Thoracic aorta (tissue), 2 donors: ENCODE measurements around the gene GDF3. TPM values are rescaled to one million over a fixed set of nuclear protein-coding genes. Genes with fewer than 3 reads are reported as not detected.

Experiments used
- ATAC-seq: fragments of 150-250 bp; one replicate; pipeline ENCODE4 v1.8.0; 2017; ENCODE audit warnings: low read depth; ENCODE audit not compliant: insufficient number of reproducible peaks, low FRiP score
- DNase-seq: peaks from one replicate; pipeline ENCODE4 v3.0.0-alpha.2; 2020; ENCODE audit warnings: low spot score
- H3K27ac ChIP-seq, 2 donors: fragments of 200-600 bp; sonication (generic); 1 replicate in 1 of 2; 2 replicates in 1 of 2; pipeline ENCODE4 v1.5.1; 2016; ENCODE audit warnings: mild to moderate bottlenecking in 2 of 2, moderate library complexity in 2 of 2
- H3K27me3 ChIP-seq: fragments of 200-600 bp; sonication (generic); replicated peaks from 2 replicates; pipeline ENCODE4 v1.6.0; 2016; ENCODE audit warnings: mild to moderate bottlenecking; ENCODE audit not compliant: insufficient read depth
- H3K36me3 ChIP-seq: fragments of 200-600 bp; sonication (generic); one replicate; pipeline ENCODE4 v1.5.1; 2016
- H3K4me1 ChIP-seq, 2 donors: fragments of 200-600 bp; sonication (generic); 1 replicate in 1 of 2; 2 replicates in 1 of 2; pipeline versions ENCODE4 v1.5.1 to v1.6.0; 2016; ENCODE audit warnings: low read depth in 2 of 2, mild to moderate bottlenecking in 1 of 2; ENCODE audit not compliant: control insufficient read depth in 1 of 2
- H3K4me3 ChIP-seq: fragments of 200-600 bp; sonication (generic); 2 replicates; pipeline ENCODE4 v1.5.1; 2016; ENCODE audit warnings: mild to moderate bottlenecking
- H3K9me3 ChIP-seq: fragments of 200-600 bp; sonication (generic); 2 replicates; pipeline ENCODE4 v1.5.1; 2016
- total RNA-seq, 2 donors: library from RNA; depleted of rRNA; stranded (reverse); fragments of >200 nt; gene quantifications; one replicate each; pipeline versions ENCODE4 v1.1.0 to v1.2.3, GENCODE V29; 2016
- TF ChIP-seq, protein P1 (sequence below): fragments of 200-600 bp; sonication (generic); IDR thresholded peaks from one replicate; pipeline ENCODE4 v1.5.1; 2019; ENCODE audit warnings: antibody characterized with exemption

Gene GDF3
- total RNA-seq, 2 donors from 2014 or later, result not detected

DNA sequence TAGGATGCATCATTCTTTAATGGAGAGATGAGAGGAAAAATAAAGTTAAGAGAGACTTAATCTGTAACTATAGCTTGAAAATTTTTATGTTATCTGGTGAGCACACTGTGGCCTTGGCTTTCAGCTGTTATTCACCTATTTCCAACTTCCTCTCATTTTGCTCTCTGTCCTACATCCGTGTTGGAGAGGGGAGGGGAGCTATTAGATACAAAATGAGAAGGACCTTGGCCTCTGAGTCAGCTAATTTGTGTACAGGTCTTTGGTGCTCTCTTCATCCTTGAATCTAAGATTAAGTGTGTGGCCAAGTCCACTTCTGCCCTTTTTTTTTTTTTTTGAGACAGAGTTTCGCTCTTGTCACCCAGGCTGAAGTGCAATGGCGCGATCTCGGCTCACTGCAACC lies 29.0 kb downstream of the GDF3 start:
- no peaks in the 10 kb centered on the region for H3K9me3 ChIP-seq
- H3K4me1 ChIP-seq, result no peaks in the 10 kb centered on the region
- no peaks in the 10 kb centered on the region for H3K27me3 ChIP-seq
- no peak for ATAC-seq
- DNase-seq, result no peak
- TF ChIP-seq, protein P1, sequence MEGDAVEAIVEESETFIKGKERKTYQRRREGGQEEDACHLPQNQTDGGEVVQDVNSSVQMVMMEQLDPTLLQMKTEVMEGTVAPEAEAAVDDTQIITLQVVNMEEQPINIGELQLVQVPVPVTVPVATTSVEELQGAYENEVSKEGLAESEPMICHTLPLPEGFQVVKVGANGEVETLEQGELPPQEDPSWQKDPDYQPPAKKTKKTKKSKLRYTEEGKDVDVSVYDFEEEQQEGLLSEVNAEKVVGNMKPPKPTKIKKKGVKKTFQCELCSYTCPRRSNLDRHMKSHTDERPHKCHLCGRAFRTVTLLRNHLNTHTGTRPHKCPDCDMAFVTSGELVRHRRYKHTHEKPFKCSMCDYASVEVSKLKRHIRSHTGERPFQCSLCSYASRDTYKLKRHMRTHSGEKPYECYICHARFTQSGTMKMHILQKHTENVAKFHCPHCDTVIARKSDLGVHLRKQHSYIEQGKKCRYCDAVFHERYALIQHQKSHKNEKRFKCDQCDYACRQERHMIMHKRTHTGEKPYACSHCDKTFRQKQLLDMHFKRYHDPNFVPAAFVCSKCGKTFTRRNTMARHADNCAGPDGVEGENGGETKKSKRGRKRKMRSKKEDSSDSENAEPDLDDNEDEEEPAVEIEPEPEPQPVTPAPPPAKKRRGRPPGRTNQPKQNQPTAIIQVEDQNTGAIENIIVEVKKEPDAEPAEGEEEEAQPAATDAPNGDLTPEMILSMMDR, result no peak
- no peak overlapping the region for H3K27ac ChIP-seq
- H3K36me3 ChIP-seq, result no peaks in the 10 kb centered on the region
- H3K4me3 ChIP-seq, result no peak overlapping the region

DNA sequence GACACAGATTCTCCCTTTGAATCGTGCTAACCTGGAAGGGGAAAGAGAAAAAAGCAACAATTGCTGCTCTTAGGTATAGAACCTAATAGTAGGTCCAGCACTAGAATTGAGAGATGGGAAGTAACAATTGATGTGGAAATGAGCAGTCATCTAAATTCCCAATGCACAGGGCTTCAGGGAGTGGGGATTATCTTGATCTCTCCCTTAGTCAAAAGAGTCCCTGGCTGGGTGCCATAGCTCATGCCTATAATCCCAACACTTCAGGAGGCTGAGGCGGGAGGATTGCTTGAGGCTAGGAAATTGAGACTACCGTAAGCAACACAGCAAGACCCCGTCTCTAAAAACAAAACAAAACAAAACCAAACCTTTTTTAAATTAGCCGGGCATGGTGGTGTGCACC lies 33.8 kb downstream of the GDF3 start:
- ATAC-seq (no peak), DNase-seq (no peak)
- Histone ChIP-seq H3K4me3 (no peak overlapping the region), H3K27ac (no peak overlapping the region), H3K36me3 (no peaks in the 10 kb centered on the region), H3K4me1 (no peaks in the 10 kb centered on the region), H3K9me3 (no peaks in the 10 kb centered on the region), H3K27me3 (no peaks in the 10 kb centered on the region)
- TF ChIP-seq, protein P1, result no peak

GRCh38 chr12:7656121-7656520 lies 39.5 kb downstream of the GDF3 start:
- TF ChIP-seq, protein P1, result no peak
- Histone ChIP-seq H3K27me3 (no peaks in the 10 kb centered on the region), H3K4me1 (no peaks in the 10 kb centered on the region), H3K4me3 (no peak overlapping the region), H3K9me3 (no peaks in the 10 kb centered on the region), H3K27ac (no peak overlapping the region), H3K36me3 (no peaks in the 10 kb centered on the region)
- DNase-seq (no peak), ATAC-seq (no peak)

- DNase-seq, result no peak
- no peak overlapping the region for H3K4me3 ChIP-seq
- H3K9me3 ChIP-seq, result no peaks in the 10 kb centered on the region
- no peak overlapping the region for H3K27ac ChIP-seq
- no peaks in the 10 kb centered on the region for H3K4me1 ChIP-seq
- ATAC-seq, result no peak
- H3K27me3 ChIP-seq, result no peaks in the 10 kb centered on the region
- TF ChIP-seq, protein P1, result no peak
- no peaks in the 10 kb centered on the region for H3K36me3 ChIP-seq
These were observed 45.5 kb downstream of the GDF3 start for GRCh38 chr12:7650091-7650490.

GRCh38 chr12:7647071-7647470 lies 48.5 kb downstream of the GDF3 start:
- TF ChIP-seq, protein P1, result no peak
- Histone ChIP-seq H3K36me3 (no peaks in the 10 kb centered on the region), H3K4me1 (no peaks in the 10 kb centered on the region), H3K9me3 (no peaks in the 10 kb centered on the region), H3K27ac (no peak overlapping the region), H3K4me3 (no peak overlapping the region), H3K27me3 (no peaks in the 10 kb centered on the region)
- no peak for ATAC-seq
- no peak for DNase-seq
